ENCODE results near the gene RASGRP3.

RASGRP3 gene

GRCh38 chr2:33526921-33527320 is 50.5 kb downstream of the RASGRP3 start:
- no peak for FAIRE-seq

GRCh38 chr2:33528441-33528950 is 52.0 kb downstream of the RASGRP3 start:
- no peak for FAIRE-seq

DNA sequence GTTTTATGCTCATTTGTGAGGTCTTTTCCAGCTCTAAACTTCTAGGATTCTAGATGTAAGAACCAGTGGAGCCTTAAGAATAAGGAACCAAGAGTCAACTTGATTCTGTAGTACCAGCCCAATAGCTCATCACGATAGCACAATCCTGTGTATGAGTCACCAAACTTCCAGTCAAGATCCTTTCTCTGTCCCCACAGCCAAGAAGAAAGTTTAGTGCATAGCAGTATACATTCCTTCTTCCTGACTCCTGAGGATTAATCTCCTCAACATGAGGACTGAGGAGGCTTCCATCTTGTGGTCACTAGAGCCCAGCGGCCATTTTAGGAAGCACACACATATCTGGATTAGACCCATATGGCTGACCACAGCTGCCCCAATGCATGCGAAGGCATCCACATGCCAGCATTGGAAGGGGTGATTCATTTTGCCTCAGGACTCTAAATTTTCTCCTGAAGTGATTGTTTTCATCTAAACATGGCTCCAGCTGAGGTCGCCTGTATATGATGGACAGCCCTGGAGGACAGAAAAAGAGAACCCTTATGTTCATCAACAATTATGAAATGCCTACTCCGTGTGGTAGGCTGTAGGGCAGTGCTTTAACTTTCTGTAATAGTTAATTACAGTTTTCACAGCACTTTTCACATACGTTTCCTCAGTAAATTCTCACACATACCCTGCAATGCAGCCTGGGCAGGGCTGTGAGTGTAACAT is 53.5 kb downstream of the RASGRP3 start:
- no peak for FAIRE-seq

DNA sequence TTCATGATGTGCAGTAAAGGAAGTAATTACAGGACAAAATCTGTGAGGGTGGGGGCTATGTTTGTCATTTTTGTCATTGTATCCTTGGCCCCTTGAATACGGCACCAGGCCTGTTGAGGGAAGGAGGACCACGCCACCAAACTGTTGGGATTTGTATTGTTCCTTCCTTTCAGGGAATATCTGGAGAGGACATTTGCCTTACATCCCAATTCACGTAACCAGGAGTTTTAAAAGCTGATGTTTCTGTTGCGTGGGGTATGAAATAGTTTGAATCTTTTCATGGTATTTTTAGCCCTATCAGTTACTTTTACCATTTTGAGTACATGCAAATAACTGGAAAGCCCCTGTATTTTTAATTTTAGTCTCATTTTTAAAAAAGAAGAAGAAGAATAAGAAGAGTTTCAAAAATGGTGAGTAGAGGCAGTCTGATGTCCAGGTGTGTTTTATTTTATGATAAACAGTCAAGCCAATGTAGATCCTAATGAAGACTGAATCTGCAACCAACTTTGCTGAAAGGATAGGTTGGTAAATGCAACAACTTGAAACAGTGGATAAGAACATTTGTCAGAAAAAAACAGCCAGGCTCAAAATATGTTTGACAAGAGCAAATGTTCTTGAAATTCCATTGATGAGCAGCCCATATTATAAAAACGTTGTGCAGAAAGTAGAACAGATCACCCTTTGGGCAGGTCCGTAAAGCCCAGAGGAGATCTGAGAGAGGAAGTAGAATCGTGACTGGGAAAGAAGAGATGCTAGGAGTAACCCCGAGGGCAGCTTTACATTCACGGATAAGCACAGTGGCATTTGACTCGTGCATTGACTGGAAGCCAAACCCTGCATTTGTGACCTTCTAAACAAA is 54.5 kb downstream of the RASGRP3 start:
- no peak for FAIRE-seq

DNA sequence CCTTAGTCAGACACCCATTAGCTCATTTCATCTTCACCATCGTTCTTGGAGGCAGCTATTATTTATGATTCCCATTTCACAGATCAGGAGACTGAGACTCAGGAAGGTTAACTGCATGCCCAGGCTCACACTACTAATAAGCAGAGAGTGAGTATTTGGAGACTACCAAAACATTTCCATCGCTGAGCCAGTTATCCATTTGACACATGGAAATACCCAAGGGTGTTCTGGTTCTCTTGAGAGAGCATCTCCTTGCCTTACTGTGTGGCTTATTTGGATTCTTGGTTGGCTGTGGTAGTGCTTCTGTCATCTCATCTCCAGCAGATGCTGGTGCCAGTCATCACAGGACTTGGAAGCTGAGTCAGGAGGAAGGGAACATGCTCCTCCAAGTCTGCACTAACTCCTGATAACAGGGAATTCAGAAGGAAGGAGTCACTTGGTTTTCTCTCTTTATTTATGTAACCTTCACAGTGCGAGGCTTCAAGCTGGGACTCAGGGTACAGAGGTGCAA is 55.2 kb downstream of the RASGRP3 start:
- no peak for FAIRE-seq

DNA sequence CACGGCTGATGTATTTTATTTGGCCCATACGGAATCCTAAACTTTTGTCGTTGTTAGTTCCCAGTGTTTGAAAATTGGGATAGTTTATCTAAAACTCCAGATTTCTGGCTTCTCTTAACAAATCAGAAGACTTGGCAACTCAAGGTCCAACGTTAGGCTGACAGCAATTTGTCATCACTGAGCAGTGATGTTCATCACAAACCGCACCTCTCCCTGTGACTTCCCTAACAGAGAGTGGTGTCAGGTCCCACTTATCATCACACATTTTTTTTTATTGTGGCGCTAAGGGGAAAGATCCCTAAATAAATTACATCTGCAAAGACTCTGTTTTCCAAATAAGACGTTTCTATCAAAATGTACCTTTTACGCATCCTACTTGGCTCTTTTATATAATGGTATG is 55.7 kb downstream of the RASGRP3 start:
- FAIRE-seq: no peak

- FAIRE-seq: no peak
Measured at GRCh38 chr2:33532966-33533365, 56.5 kb downstream of the RASGRP3 start.

DNA sequence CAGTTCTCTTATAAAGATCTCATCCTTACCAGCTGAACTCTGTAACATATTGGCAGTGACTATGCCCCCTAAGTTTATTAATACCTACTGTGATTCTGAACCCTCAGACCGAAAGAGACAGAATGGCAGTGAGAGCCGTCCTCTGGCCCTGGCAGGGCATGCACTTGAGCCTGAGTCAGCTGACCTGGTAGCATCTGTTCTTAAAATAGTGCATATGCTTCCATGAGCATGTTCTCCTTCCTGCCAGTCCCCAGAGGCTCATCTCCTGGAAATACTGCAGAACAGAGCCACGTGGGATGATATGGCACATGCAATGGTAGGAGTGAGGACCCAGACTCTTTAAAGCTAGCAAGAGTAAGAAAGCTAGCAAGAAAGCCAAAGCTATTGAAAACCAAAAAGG is 59.0 kb downstream of the RASGRP3 start:
- FAIRE-seq: no peak

DNA sequence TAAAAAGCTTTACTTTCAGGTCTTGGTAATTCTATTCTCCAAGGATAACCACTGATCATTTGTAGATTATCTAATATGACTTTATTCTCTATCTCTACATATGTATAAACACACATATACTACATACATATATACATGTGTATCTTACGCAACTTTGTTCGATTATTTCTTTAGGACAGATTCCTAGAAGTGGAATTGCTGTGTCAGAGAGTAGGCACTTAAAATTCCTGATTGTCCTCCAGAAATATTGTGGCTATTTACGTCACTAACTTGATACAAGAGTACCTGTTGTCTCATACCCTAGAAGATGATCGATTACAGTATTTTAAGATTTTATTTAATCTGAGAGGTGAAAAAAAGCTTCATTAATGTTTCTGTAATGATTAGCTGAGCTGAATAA is 64.8 kb downstream of the RASGRP3 start:
- no peak for FAIRE-seq

- no peak for FAIRE-seq
Measured at GRCh38 chr2:33550206-33550605, 73.8 kb downstream of the RASGRP3 start.

GRCh38 chr2:33552758-33553461 is 76.5 kb downstream of the RASGRP3 start:
- no peak for FAIRE-seq

GRCh38 chr2:33555681-33556080 is 79.2 kb downstream of the RASGRP3 start:
- no peak for FAIRE-seq

DNA sequence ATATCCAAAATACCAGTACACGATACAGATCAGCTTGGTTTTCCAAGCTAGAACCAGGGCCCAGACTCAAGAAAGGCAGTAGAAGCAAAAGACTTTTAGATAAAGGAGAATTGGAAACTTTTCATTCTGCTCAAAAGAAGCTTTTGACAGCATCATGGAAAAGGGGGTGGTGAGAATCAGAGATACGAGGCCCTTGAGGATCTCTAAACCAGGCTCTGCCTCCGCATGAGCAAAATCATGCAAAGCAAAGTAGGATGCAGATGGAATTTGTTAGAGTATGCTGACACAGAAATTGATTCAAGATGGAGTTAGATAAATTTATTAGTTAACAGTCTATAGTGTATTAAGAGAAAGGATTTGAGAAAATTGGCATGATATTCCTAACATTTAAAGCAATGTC is 82.9 kb downstream of the RASGRP3 start:
- FAIRE-seq: no peak

GRCh38 chr2:33560017-33560416 is 83.6 kb downstream of the RASGRP3 start:
- no peak for FAIRE-seq

DNA sequence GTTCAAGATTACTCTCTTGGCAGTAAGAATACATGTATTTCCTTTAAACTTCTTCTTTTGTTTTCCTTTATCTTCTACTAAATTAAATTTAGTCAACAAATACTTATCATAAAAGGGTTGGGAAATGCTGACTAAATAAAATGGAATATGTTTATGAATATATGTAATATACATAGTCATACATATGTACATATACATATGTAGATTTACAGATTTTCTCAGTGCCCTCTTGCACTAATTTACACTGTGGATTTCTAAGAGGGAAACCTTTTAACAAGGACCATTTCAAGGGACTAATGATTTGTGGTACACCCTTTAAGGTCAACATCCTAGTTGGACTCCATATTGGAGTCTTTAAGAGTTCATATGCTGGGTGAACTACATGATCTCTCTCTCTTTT is 85.4 kb downstream of the RASGRP3 start:
- no peak for FAIRE-seq

- no peak for FAIRE-seq
Measured at GRCh38 chr2:33570681-33571080, 94.2 kb downstream of the RASGRP3 start.

GRCh38 chr2:33573657-33574056 is 97.2 kb downstream of the RASGRP3 start:
- no peak for FAIRE-seq

- FAIRE-seq: no peak
Measured at GRCh38 chr2:33577084-33577483, 100.6 kb downstream of the RASGRP3 start.

GRCh38 chr2:33577668-33578067 is 101.2 kb downstream of the RASGRP3 start:
- FAIRE-seq: no peak

GRCh38 chr2:33579227-33579626 is 102.8 kb downstream of the RASGRP3 start:
- no peak for FAIRE-seq

GRCh38 chr2:33581872-33582271 is 105.4 kb downstream of the RASGRP3 start:
- no peak for FAIRE-seq

DNA sequence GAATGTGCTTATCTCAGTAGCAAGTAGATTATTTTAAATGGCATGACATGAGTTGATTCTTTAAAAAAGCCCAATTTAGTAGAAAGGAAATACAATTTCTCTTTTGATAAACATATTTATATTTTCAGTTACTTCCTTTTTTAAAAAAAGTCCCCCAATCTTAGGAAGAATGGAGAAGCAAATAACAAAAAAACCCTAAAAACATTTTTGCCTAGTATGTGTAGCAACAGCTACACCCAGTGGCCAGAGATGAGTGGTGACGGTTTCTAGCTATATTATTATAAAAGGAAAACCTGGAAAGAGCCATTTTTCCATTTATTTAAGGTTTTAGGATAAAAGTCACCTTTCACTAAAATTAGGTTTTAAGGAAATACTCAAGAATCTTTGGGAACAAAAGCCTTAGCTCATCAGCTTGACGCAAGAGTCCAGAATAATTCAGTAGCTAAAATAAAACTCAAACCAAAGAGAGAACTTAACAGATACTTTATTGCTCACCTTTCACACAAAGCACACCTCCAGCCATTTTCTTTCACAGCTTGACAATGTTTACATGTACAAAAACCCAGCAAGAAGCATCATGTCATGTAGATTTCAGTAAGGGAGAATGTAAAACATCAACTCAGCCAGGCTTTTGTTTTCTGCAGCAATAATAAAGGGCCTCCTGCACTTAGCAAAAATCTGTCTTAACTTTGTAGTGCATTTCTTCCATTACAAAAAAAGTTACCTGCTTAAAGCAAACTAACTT is 106.9 kb downstream of the RASGRP3 start:
- FAIRE-seq: peak; percentile 98

GRCh38 chr2:33586766-33587165 is 110.3 kb downstream of the RASGRP3 start:
- no peak for FAIRE-seq

All from A204.1 (cell line).